Measurements from ENCODE around the gene SLC9A8.

DNA sequence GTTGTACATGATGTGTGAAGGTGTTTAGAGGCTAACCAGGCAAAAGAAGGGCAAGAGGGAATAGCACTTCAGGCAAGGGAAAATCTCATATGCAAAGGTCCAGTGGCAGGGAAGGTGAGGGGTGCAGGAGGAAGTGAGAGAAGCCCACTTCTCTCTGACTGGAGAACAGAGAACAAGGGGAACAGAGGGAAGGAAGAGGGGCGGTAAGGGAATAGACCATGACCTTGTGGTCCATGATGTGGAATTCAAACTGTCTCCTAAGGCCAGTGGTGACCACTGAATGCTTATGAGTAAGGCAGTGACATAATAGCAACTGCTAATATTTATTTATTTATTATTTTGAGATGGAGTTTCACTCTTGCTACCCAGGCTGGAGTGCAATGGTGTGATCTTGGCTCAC is 20.6 kb upstream of the SLC9A8 start:
- TF ChIP-seq EZH2phosphoT487 (IDR thresholded peaks at IDR 0.05; ENCODE audit: insufficient read depth, low read depth) (no peak), EZH2 (IDR thresholded peaks at IDR 0.05; ENCODE audit: insufficient read depth, poor library complexity, severe bottlenecking) (no peak)
